ENCODE data around the gene NLRX1.
A peak's percentile ranks its signal among the peaks of the same experiment; 100 is the strongest.
"Not testable (repeated sequence)": the region's sequence is repeated elsewhere in the genome, so short reads cannot be mapped to it uniquely, and the experiment has no call there.

NLRX1 gene

DNA sequence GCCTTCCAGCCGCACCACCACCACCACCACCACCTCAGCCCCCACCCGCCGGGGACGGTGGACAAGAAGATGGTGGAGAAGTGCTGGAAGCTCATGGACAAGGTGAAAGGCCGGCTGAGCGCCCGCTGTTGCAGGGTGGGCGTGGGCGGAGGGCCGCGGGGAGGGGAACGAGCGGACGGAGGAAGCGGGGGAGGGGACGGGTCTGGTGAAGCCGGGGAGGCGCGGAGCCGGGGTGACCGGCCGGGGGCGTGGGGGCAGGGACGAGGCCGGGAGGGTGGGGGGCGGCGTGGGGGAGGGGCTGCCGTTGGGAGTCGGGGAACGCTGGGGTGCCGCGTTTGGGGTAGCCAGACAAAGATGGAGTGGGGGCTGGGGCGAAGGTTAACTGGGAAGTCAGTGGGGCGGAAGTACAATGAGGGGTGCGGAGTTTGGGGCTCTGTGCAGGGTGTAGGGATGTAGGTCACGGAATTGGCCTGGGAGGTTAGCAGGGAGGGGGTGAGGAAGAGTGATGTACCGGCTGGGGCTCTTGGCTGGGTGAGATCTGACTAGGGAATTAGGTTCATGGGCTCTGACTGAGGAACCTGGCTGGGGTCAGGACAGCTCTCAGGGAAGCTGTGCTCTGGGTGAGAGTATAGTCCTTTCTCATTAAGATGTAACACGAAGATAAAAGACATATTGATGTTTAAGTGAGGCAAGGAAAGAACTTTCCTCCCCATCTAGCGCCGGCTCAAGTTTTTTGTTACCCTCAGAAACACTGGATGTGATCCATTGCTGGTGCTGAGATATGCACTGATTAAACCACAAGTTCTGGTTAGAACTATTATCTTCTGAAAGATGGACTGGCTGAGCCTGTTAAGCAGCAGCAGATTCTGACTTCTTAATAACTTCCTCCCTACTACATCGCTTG is 38.2 kb downstream of the NLRX1 start:
- peak; percentile 28 for DNase-seq (ENCODE audit: low read depth)

GRCh38 chr11:119207415-119207960 is 39.0 kb downstream of the NLRX1 start:
- DNase-seq (ENCODE audit: low read depth) = no peak

DNA sequence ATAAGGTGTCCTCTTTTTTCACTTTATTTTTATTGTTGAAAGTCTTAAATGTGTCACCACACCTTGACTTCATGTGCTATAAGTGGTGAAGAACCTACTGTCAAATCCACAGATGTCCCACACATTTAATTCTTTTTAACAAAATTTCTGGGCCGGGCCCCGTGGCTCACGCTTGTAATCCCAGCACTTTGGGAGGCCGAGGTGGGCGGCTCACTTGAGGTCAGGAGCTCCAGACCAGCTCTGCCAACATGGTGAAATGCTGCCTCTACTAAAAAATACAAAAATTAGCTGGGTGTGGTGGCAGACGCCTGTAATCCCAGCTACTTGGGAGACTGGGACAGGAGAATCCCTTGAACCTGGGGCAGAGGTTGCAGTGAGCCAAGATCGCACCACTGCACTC is 40.7 kb downstream of the NLRX1 start:
- no peak for DNase-seq (ENCODE audit: low read depth)

GRCh38 chr11:119210050-119210449 is 41.5 kb downstream of the NLRX1 start:
- DNase-seq (ENCODE audit: low read depth) = no peak

GRCh38 chr11:119218141-119218878 is 49.8 kb downstream of the NLRX1 start:
- DNase-seq (ENCODE audit: low read depth) = no peak

DNA sequence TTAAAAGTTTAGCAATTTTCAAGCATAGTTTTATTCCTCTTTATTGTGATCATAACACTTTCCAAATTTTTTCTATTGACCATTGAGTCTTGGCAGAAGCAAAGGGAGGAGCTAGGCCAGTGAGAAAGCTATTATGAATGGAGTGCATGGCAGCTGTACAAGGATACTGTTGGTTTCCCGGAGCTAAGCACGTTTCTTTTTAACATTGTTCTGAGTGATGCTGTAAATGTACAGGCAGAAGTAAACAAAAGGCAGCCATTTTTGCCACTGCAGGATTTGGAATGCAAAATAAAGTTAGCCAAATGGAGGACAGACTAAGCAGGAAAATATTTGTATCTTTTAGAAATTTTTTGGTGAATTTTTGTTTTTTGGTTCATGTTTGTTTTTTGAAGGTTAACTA is 53.8 kb downstream of the NLRX1 start:
- DNase-seq (ENCODE audit: low read depth) = no peak

DNA sequence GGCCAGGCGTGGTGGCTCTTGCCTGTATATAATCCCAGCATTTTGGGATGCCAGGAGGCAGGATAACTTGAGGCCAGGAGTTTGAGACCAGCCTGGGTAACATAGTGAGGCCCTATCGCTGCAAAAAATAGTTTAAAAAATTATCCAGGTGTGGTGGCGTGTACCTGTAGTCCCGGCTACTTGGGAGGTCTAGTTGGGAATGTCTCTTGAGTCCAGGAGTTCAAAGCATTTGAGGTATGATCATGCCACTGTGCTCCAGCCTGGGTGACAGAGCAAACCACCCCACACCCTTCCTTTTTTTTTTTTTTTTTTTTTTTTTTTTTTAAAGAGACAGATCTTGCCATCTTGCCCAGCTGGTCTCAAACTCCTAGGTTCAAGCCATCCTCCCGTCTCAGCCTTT is 54.4 kb downstream of the NLRX1 start:
- no peak for DNase-seq (ENCODE audit: low read depth)

DNA sequence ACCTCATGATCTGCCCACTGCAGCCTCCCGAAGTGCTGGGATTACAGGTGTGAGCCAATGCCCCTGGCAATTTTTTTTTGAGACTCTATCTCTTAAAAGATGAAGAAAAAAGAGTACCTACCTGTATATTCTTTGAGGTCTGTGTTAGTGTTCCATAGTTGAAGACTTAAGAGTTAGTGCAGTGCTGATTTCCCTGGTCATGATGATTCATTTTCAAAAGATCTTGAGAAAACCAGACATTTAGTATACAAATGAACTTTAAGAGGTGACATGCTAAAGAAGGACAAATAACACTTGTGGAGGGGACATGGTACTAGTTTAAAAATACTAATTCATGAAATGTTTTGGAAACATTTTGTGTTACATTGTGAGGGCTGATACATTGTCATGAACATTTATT is 55.3 kb downstream of the NLRX1 start:
- DNase-seq (ENCODE audit: low read depth) = no peak

DNA sequence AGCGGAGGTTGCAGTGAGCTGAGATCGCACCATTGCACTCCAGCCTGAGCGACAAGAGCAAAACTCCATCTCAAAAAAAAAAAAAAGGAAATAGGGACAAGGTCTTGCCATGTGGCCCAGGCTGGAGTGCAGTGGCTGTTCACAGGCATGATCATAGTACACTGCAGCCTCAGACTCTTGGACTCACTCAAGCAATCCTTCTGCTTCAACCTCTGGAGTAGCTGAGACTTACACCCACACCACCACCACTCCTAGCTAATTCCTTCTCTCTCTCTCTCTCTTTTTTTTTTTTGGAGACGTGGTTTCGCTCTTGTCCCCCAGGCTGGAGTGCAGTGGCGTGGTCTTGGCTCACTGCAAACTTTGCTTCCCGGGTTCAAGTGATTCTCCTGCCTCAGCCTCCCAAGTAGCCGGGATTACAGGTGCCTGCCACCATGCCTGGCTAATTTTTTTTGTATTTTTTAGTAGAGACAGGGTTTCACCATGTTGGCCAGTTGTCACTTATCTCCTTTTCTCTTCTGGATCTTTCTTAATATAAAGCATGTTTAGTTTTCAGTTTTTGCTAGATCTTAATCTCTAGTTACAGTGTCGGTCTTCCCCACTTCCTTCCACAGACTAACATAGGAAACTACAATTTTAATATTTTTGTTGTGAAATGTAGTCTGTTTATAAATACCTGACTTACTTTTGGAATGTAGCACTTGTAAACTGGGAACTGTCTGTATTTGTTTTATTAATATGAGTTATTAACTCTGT is 60.2 kb downstream of the NLRX1 start:
- not testable (repeated sequence) for DNase-seq (ENCODE audit: low read depth)

GRCh38 chr11:119229288-119229672 is 60.8 kb downstream of the NLRX1 start:
- DNase-seq (ENCODE audit: low read depth) = no peak

- DNase-seq (ENCODE audit: low read depth) = no peak
These were observed 61.2 kb downstream of the NLRX1 start for GRCh38 chr11:119229741-119230140.

Data from stimulated activated CD8-positive, alpha-beta memory T cell treated with anti-CD3 and anti-CD28 coated beads, Interleukin-15, amount 100 ng/mL, for 24 hours (primary cell).